ENCODE results near the gene SSH2. TPM values are rescaled to one million over a fixed set of nuclear protein-coding genes. Genes with fewer than 3 reads are reported as not detected.
A peak's percentile ranks its signal among the peaks of the same experiment; 100 is the strongest.

SSH2 gene
- total and polyA plus RNA-seq, 2 donors (not counting 1 experiment from before 2014, with no cell fraction given): 51.5 to 183 TPM

DNA sequence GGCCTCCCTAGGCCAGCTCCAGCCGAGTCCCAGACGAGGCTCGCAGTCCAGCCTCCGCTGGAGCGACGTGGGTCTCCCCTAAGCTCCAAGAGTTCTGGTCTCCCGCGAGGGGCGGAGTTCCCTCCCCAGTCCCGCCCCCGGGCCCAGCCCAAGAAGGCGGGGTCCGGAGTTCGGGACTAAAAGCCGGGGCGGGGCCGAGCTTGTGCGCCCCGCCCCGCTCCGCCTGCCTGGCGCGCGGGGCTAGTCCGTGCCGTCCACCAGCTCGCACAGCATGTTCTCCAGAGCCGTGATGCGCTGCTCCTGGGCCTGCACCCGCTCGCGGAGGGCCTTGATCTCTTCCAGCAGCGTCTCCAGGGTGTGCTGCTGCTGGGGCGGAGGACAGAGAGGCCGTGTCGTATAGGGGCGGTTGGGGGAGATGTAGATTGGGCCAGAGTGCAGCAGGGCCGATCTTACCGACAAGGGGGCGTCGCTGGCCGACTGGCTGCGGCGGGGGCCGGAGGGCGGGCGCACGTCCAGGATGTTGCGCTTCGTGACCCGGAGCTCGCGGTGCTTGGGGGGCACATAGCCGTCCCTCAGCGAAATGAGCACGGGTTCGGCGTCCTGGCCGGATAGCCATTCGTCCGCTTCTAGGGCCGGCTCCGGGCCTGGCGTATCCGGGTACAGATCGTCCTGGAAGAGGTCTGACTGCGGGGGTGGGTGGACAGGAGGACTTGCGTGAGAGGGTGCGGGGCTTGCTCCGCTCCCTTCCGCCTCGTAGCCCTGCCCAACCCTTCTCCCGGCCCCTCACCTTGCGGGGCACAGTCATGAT is 314.3 kb downstream of the SSH2 start:
- H3K9me3 ChIP-seq (ENCODE audit: control extremely low read depth in 1 of 3, control insufficient read depth in 2 of 3, insufficient read depth in 1 of 3, low read length in 2 of 3): no peaks in the 10 kb centered on the region
- ChIA-PET CTCF (interaction anchor here (0.7 to 15.4 kb wide), 11 partner anchors 20 to 314 kb away, joined by 3 to 336 read pairs (median 8); partner anchors contain the start of genes ABHD15, ANKRD13B, GIT1 and SSH2), POLR2A (interaction anchor here (0.7 to 1.6 kb wide), 6 partner anchors 24 to 314 kb away, joined by 3 to 7 read pairs (median 3); partner anchors contain the start of genes ABHD15 and SSH2)
- H3K4me2 ChIP-seq (replicated peaks; ENCODE audit: low read depth, low read length, poor library complexity, severe bottlenecking): peak overlapping the region; percentile 100
- peaks cover 5% of the 10 kb centered on the region for H3K27me3 Mint-ChIP-seq
- peak; percentile 87 for DNase-seq
- H2AFZ ChIP-seq (ENCODE audit: insufficient read depth, low read depth, low read length, poor library complexity, severe bottlenecking): peak overlapping the region; percentile 88
- no peak overlapping the region for H3K27ac Mint-ChIP-seq
- no peaks in the 10 kb centered on the region for H3K36me3 ChIP-seq (replicated peaks in 1 of 2; ENCODE audit: control extremely low read depth in 1 of 2, control insufficient read depth in 1 of 2, extremely low read depth in 1 of 2, insufficient read depth in 2 of 2, low read length in 1 of 2)
- WGBS (ENCODE audit: insufficient coverage): 2% methylated on average over 69 of the region's 74 CpGs
- peak; percentile 72 for ATAC-seq (ENCODE audit: low read depth)
- H3K4me1 Mint-ChIP-seq: peaks cover 39% of the 10 kb centered on the region
- H3K9ac ChIP-seq (ENCODE audit: low read length): peak overlapping the region; percentile 68
- no peak for TF ChIP-seq EZH2 (IDR thresholded peaks at IDR 0.05; ENCODE audit: borderline replicate concordance, insufficient read depth, low read depth, low read length, poor library complexity, severe bottlenecking)
- TF ChIP-seq, protein P1, sequence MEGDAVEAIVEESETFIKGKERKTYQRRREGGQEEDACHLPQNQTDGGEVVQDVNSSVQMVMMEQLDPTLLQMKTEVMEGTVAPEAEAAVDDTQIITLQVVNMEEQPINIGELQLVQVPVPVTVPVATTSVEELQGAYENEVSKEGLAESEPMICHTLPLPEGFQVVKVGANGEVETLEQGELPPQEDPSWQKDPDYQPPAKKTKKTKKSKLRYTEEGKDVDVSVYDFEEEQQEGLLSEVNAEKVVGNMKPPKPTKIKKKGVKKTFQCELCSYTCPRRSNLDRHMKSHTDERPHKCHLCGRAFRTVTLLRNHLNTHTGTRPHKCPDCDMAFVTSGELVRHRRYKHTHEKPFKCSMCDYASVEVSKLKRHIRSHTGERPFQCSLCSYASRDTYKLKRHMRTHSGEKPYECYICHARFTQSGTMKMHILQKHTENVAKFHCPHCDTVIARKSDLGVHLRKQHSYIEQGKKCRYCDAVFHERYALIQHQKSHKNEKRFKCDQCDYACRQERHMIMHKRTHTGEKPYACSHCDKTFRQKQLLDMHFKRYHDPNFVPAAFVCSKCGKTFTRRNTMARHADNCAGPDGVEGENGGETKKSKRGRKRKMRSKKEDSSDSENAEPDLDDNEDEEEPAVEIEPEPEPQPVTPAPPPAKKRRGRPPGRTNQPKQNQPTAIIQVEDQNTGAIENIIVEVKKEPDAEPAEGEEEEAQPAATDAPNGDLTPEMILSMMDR (IDR thresholded peaks at IDR 0.05): no peak
- intact Hi-C loops (cut with micrococcal nuclease): loop anchor here (1.0 to 10.0 kb wide), 3 partner anchors 47 to 321 kb away; partner anchors contain the start of genes NUFIP2 and TP53I13
- H4K20me1 ChIP-seq (ENCODE audit: control insufficient read depth, insufficient read depth, low read length, poor library complexity, severe bottlenecking): peaks cover 41% of the 10 kb centered on the region
- peaks cover 51 to 56% of the 10 kb centered on the region in 2 donors for H3K4me1 ChIP-seq (ENCODE audit: control insufficient read depth in 2 of 2, insufficient read depth in 2 of 2, low read length in 2 of 2)
- H3K79me2 ChIP-seq (ENCODE audit: control insufficient read depth, insufficient read depth, low read length): peaks cover 6% of the 10 kb centered on the region
- H3K4me3 ChIP-seq (ENCODE audit: control extremely low read depth in 1 of 5, extremely low read depth in 1 of 5, insufficient read depth in 1 of 5, low read depth in 2 of 5, low read length in 4 of 5): peak overlapping the region; percentile 36 to 73 (median 50)
- peaks cover 0 to 40% (median 12%) of the 10 kb centered on the region in 4 experiments for H3K27me3 ChIP-seq (replicated peaks in 1 of 4; ENCODE audit: control extremely low read depth in 1 of 4, control insufficient read depth in 3 of 4, insufficient read depth in 4 of 4, low read length in 3 of 4)
- no peaks in the 10 kb centered on the region for H3K9me3 Mint-ChIP-seq (ENCODE audit: insufficient read depth)
- no peak overlapping the region for H3K27ac ChIP-seq (ENCODE audit: low read length in 2 of 2)
- peak overlapping the region; percentile 90 for H3K4me3 Mint-ChIP-seq

Data from B cell (primary cell).